ENCODE data around the gene TBC1D9B.

TBC1D9B gene

GRCh38 chr5:179906795-179907555 is 722 bp downstream of the TBC1D9B start:
- DNase-seq (ENCODE audit: low read depth): no peak

- DNase-seq (ENCODE audit: low read depth): no peak
These were observed 1.4 kb downstream of the TBC1D9B start for GRCh38 chr5:179906294-179906794.

- DNase-seq (ENCODE audit: low read depth): no peak
These were observed 2.5 kb downstream of the TBC1D9B start for GRCh38 chr5:179905161-179905560.

- no peak for DNase-seq (ENCODE audit: low read depth)
These were observed 3.1 kb downstream of the TBC1D9B start for GRCh38 chr5:179904463-179905160.

GRCh38 chr5:179902763-179903158 is 4.9 kb downstream of the TBC1D9B start:
- DNase-seq (ENCODE audit: low read depth): no peak

- DNase-seq (ENCODE audit: low read depth): no peak
These were observed 5.6 kb downstream of the TBC1D9B start for GRCh38 chr5:179901915-179902762.

GRCh38 chr5:179901462-179901861 is 6.2 kb downstream of the TBC1D9B start:
- no peak for DNase-seq (ENCODE audit: low read depth)

- no peak for DNase-seq (ENCODE audit: low read depth)
These were observed 7.0 kb downstream of the TBC1D9B start for GRCh38 chr5:179900711-179901110.

GRCh38 chr5:179900206-179900605 is 7.5 kb downstream of the TBC1D9B start:
- no peak for DNase-seq (ENCODE audit: low read depth)

- no peak for DNase-seq (ENCODE audit: low read depth)
These were observed 11.8 kb downstream of the TBC1D9B start for GRCh38 chr5:179895861-179896260.

- no peak for DNase-seq (ENCODE audit: low read depth)
These were observed 13.5 kb downstream of the TBC1D9B start for GRCh38 chr5:179893958-179894895.

- DNase-seq (ENCODE audit: low read depth): no peak
These were observed 14.4 kb downstream of the TBC1D9B start for GRCh38 chr5:179893076-179893957.

GRCh38 chr5:179892255-179892654 is 15.4 kb downstream of the TBC1D9B start:
- DNase-seq (ENCODE audit: low read depth): no peak

- DNase-seq (ENCODE audit: low read depth): no peak
These were observed 16.7 kb downstream of the TBC1D9B start for GRCh38 chr5:179890751-179891682.

GRCh38 chr5:179889885-179890284 is 17.8 kb downstream of the TBC1D9B start:
- DNase-seq (ENCODE audit: low read depth): no peak

GRCh38 chr5:179887802-179888201 is 19.9 kb downstream of the TBC1D9B start:
- DNase-seq (ENCODE audit: low read depth): no peak

- no peak for DNase-seq (ENCODE audit: low read depth)
These were observed 20.6 kb downstream of the TBC1D9B start for GRCh38 chr5:179887095-179887494.

GRCh38 chr5:179886190-179886911 is 21.3 kb downstream of the TBC1D9B start:
- no peak for DNase-seq (ENCODE audit: low read depth)

Data from stimulated activated CD8-positive, alpha-beta memory T cell treated with anti-CD3 and anti-CD28 coated beads, Interleukin-7, amount 100 ng/mL, for 24 hours (primary cell).